Osteocyte (in vitro differentiated cells): Measurements from ENCODE around the gene STX18. TPM values are rescaled to one million over a fixed set of nuclear protein-coding genes. Genes with fewer than 3 reads are reported as not detected.
"Not testable (repeated sequence)": the region's sequence is repeated elsewhere in the genome, so short reads cannot be mapped to it uniquely, and the experiment has no call there.

Source experiments
- DNase-seq: peaks from one replicate; pipeline ENCODE4 v3.0.0; 2021; ENCODE audit warnings: mixed read lengths; ENCODE audit not compliant: unreplicated experiment; ENCODE audit errors: extremely low spot score
- H3K27ac Mint-ChIP-seq: one replicate; pipeline ENCODE4 v1.8.0; 2021; ENCODE audit warnings: mild to moderate bottlenecking, mixed read lengths; ENCODE audit not compliant: unreplicated experiment
- H3K27me3 Mint-ChIP-seq: one replicate; pipeline ENCODE4 v1.8.0; 2021; ENCODE audit warnings: mixed read lengths; ENCODE audit not compliant: unreplicated experiment
- H3K36me3 Mint-ChIP-seq: one replicate; pipeline ENCODE4 v1.8.0; 2021; ENCODE audit warnings: mixed read lengths; ENCODE audit not compliant: unreplicated experiment
- H3K4me1 Mint-ChIP-seq: one replicate; pipeline ENCODE4 v1.8.0; 2021; ENCODE audit warnings: mixed read lengths; ENCODE audit not compliant: unreplicated experiment
- H3K4me3 Mint-ChIP-seq: one replicate; pipeline ENCODE4 v1.8.0; 2021; ENCODE audit warnings: mild to moderate bottlenecking, moderate library complexity, mixed read lengths; ENCODE audit not compliant: unreplicated experiment
- H3K9me3 Mint-ChIP-seq: one replicate; pipeline ENCODE4 v1.8.0; 2021; ENCODE audit warnings: mixed read lengths; ENCODE audit not compliant: unreplicated experiment
- CTCF ChIP-seq: fragments of 200-600 bp; sonication (generic); IDR thresholded peaks from 2 replicates; pipeline ENCODE4 v1.5.0; 2021; ENCODE audit warnings: antibody characterized with exemption, mild to moderate bottlenecking, moderate library complexity
- total RNA-seq: library from RNA; stranded (reverse); gene quantifications from 2 replicates; pipeline ENCODE4 v1.2.1, GENCODE V29; 2021

Gene STX18
- total RNA-seq, 1 donor from 2014 or later, result 26.7 TPM

- H3K9me3 Mint-ChIP-seq, result no peaks in the 10 kb centered on the region
- H3K36me3 Mint-ChIP-seq, result peaks cover 34% of the 10 kb centered on the region
- peaks cover 10% of the 10 kb centered on the region for H3K4me1 Mint-ChIP-seq
- H3K4me3 Mint-ChIP-seq, result no peak overlapping the region
- DNase-seq, result no peak
- H3K27ac Mint-ChIP-seq, result no peak overlapping the region
- no peak for TF ChIP-seq CTCF
- H3K27me3 Mint-ChIP-seq, result no peaks in the 10 kb centered on the region
Measured at GRCh38 chr4:4471195-4471594, 70.7 kb downstream of the STX18 start.

DNA sequence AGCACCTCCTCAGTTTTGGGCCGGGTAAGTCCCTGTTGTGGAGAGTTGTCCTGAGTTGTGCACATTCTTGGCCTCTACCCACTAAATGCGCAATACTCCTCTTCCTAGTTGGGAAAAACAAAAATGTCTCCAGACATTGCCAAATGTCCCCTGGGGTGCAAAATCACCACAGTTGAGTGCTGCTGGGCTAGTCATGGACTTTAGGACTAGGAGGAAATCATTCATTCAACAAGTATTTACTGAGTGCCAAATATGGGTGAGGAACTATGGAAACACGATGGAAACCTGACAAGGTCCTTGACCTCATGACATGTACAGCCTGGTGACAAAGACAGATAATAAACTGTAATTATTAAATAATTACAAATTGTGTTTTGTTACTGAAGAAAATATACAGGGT is 71.6 kb downstream of the STX18 start:
- Mint-ChIP-seq H3K36me3 (peaks cover 44% of the 10 kb centered on the region), H3K9me3 (peaks cover 3% of the 10 kb centered on the region)
- TF ChIP-seq CTCF, result no peak

DNA sequence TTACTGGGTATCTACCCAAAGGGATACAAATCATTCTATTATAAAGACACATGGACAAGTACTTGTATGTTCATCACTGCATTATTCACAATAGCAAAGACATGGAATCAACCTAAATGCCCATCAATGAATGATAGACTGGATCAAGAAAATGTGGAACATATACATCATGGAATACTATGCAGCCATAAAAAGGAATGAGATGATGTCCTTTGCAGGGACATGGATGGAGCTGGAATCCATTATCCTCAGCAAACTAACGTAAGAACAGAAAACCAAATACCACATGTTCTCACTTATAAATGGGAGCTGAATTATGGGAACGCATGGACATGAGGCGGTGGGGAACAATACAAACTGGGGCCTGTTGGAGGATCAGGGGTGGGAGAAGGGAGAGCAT is 76.6 kb downstream of the STX18 start:
- H3K36me3 Mint-ChIP-seq, result peaks cover 43% of the 10 kb centered on the region
- not testable (repeated sequence) for H3K27ac Mint-ChIP-seq, H3K4me1 Mint-ChIP-seq, H3K9me3 Mint-ChIP-seq, H3K4me3 Mint-ChIP-seq, H3K27me3 Mint-ChIP-seq, DNase-seq

More for the DNA sequence above, 71.6 kb downstream of the STX18 start:
- Mint-ChIP-seq H3K4me3 (no peak overlapping the region), H3K27ac (no peak overlapping the region), H3K4me1 (peaks cover 10% of the 10 kb centered on the region), H3K27me3 (no peaks in the 10 kb centered on the region)
- DNase-seq, result no peak

DNA sequence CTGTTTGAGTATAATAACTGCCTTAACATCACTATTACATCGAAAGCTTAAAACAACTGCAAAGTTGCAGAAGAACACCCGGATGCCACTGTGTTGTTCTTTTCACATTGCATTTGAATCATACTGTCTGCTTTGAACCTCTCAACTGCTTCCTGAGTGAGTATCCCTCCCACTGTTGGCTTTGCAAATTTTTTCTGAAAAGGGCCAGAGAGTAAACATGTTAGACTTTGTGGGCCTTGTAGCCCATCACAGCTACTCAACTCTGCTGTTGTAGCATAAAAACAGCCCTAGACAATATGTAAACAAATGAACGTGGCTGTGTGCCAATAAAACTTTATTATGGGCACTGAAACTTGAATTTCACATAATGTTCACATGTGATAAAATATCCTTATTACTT is 78.9 kb downstream of the STX18 start:
- Mint-ChIP-seq H3K27me3 (no peaks in the 10 kb centered on the region), H3K4me3 (no peak overlapping the region), H3K27ac (no peak overlapping the region), H3K36me3 (peaks cover 30% of the 10 kb centered on the region), H3K9me3 (peaks cover 8% of the 10 kb centered on the region), H3K4me1 (no peaks in the 10 kb centered on the region)
- no peak for TF ChIP-seq CTCF
- no peak for DNase-seq

DNA sequence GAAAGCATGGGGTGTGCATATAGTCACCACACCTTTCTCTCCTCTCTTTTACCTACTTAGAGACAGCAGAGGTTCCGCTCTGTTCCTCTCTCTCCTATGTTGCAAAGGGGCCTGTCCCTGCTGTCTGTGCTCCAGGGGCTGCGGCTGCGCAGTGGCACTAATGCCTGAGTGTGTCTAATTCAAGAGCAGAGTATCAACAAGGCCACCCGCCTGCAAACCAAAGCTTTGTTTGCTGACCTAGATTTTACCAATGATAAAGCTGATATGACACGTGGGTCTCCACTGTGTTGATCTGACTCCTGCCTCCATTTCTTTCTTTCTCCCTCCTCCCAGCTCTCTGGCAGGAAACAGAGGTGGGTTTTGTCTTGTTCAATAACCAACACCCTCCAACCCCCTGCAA is 80.0 kb downstream of the STX18 start:
- Mint-ChIP-seq H3K27ac (no peak overlapping the region), H3K4me3 (no peak overlapping the region), H3K27me3 (no peaks in the 10 kb centered on the region), H3K36me3 (peaks cover 30% of the 10 kb centered on the region), H3K9me3 (peaks cover 8% of the 10 kb centered on the region), H3K4me1 (no peaks in the 10 kb centered on the region)
- no peak for TF ChIP-seq CTCF
- DNase-seq, result no peak

GRCh38 chr4:4461178-4461577 is 80.7 kb downstream of the STX18 start:
- no peak for TF ChIP-seq CTCF
- Mint-ChIP-seq H3K27me3 (no peaks in the 10 kb centered on the region), H3K9me3 (peaks cover 8% of the 10 kb centered on the region), H3K4me3 (no peak overlapping the region), H3K36me3 (peaks cover 29% of the 10 kb centered on the region), H3K4me1 (no peaks in the 10 kb centered on the region), H3K27ac (no peak overlapping the region)
- no peak for DNase-seq
